Activated naive CD8-positive, alpha-beta T cell treated with anti-CD3 and anti-CD28 coated beads for 36 hours (primary cell): Measurements from ENCODE around the gene CYP11A1. TPM values are rescaled to one million over a fixed set of nuclear protein-coding genes. Genes with fewer than 3 reads are reported as not detected.

Source experiments
- DNase-seq: peaks from one replicate; pipeline ENCODE4 v3.0.0; 2021
- H3K27ac Mint-ChIP-seq: one replicate; pipeline ENCODE4 v1.8.0; 2022; ENCODE audit warnings: mild to moderate bottlenecking, moderate library complexity, mixed read lengths
- H3K27me3 Mint-ChIP-seq: one replicate; pipeline ENCODE4 v1.8.0; 2022; ENCODE audit warnings: mild to moderate bottlenecking, mixed read lengths
- H3K36me3 Mint-ChIP-seq: one replicate; pipeline ENCODE4 v1.8.0; 2021; ENCODE audit warnings: mild to moderate bottlenecking, mixed read lengths
- H3K4me1 Mint-ChIP-seq: one replicate; pipeline ENCODE4 v1.8.0; 2021; ENCODE audit warnings: mixed read lengths
- H3K4me3 Mint-ChIP-seq: one replicate; pipeline ENCODE4 v1.8.0; 2022; ENCODE audit warnings: mild to moderate bottlenecking, moderate library complexity, mixed read lengths
- H3K9me3 Mint-ChIP-seq: one replicate; pipeline ENCODE4 v1.8.0; 2022; ENCODE audit warnings: mixed read lengths
- total RNA-seq, 2 experiments: library from RNA; stranded (reverse); gene quantifications; one replicate each; pipeline ENCODE4 v1.2.3, GENCODE V29; 2021

CYP11A1 gene
- total RNA-seq: under 1 TPM; 0.30 to 0.31 TPM

DNA sequence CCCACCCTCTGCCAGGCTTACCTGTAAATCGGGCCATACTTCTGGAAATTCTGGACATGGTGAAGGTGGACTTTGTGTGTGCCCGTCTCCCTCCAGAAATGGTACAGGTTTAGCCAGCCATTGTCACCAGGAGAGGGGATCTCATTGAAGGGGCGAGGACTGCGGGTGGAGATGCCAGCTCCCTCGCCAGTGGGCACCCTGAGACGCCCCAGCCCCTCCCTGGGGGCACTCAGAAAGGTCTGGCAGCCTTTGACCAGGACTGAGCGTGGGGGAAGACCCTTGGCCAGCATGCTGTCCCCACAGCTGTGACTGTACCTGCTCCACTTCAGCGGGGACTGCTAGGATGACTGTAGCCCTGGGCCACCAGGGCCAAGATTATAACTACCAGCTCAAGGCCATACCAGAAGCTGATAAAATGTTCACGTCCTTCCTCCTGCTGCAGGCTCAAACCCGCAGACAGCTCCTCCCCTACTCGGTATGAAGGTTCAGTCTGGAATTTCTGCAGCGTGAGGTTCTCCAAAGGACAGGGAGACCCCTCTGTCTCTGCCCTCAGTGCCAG is at the start of gene CYP11A1:
Gene CYP11A1 (minus strand): TSS at position 351 of the 559 bp plus-strand sequence. CDS start 61 bp downstream, at position 290.
- no peak within 1 kb of the TSS for H3K27ac Mint-ChIP-seq
- H3K36me3 Mint-ChIP-seq: no peaks in the 10 kb centered on the region
- peaks cover 3% of the 10 kb centered on the region for H3K4me1 Mint-ChIP-seq
- H3K9me3 Mint-ChIP-seq: no peaks in the 10 kb centered on the region
- DNase-seq: no peak
- H3K27me3 Mint-ChIP-seq: peaks cover 43% of the 10 kb centered on the region
- peak within 1 kb of the TSS; percentile 50 for H3K4me3 Mint-ChIP-seq

DNA sequence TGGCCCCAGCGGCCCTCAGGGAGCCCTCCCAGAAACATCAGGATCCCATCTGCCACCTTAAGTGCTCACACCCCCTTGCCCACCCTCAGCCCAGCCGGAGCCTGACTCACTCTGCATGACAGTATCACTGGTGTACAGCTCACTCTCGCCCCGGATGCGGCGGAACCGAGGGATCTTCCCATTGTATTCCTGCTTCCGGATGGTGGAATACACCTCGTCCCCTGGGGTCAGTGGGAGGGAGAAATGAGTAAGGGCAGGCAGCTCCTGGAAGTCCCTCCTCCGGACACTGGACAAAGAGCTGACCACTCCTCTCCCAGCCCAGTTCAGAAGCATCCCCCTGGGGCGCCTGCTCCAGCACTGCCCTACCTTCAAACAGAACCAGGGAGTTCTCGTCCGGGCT is 49.8 kb upstream of the CYP11A1 start:
- Mint-ChIP-seq H3K4me1 (peaks cover 40% of the 10 kb centered on the region), H3K27me3 (no peaks in the 10 kb centered on the region), H3K4me3 (no peak overlapping the region), H3K9me3 (no peaks in the 10 kb centered on the region), H3K27ac (peak overlapping the region; percentile 49), H3K36me3 (peaks cover 33% of the 10 kb centered on the region)
- no peak for DNase-seq

DNA sequence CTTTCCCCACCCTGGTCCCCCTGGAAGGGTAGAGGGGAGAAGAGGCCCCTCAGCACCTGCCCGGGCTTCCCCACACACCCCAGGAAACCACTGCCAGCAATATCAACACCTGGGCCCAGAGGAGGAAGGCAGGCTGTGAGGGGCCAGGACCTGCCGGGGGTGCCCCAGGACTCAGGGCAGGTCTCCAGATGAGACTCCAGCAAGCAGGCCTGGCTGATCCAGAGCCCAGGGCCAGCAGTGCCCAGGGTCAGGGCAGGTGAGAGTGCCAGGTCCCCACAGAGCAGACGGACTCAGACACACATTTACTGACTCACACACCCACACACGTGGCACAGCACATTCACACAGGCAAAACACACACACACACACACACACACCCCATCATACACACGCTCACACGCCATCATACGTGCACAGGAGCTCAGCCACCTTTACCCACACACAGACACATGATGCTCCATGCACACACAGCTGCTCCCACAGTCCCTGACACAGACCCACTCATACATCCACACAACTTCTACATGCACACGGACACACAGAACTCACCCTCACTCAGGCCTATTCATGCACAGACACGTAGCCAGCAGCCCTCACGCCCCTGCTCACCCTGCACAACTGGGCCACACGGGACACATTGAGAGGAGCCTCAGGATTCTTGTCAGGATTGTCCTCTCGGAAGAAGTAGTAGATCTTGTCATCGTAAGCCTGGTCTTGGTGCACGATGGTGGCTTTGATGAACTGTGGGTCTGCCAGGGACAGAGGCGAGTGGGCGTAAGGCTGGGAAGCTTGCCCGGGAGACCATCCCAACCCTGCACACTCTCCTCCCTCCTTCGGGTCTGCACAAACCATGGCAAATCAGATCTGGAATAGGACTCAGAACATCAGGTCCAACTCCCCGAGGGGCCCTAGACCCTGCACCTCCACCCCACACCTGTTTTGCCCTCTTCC is 48.8 kb upstream of the CYP11A1 start:
- no peaks in the 10 kb centered on the region for H3K27me3 Mint-ChIP-seq
- no peaks in the 10 kb centered on the region for H3K9me3 Mint-ChIP-seq
- peaks cover 31% of the 10 kb centered on the region for H3K4me1 Mint-ChIP-seq
- DNase-seq: no peak
- H3K27ac Mint-ChIP-seq: peak overlapping the region; percentile 49
- H3K36me3 Mint-ChIP-seq: peaks cover 40% of the 10 kb centered on the region
- H3K4me3 Mint-ChIP-seq: no peak overlapping the region

DNA sequence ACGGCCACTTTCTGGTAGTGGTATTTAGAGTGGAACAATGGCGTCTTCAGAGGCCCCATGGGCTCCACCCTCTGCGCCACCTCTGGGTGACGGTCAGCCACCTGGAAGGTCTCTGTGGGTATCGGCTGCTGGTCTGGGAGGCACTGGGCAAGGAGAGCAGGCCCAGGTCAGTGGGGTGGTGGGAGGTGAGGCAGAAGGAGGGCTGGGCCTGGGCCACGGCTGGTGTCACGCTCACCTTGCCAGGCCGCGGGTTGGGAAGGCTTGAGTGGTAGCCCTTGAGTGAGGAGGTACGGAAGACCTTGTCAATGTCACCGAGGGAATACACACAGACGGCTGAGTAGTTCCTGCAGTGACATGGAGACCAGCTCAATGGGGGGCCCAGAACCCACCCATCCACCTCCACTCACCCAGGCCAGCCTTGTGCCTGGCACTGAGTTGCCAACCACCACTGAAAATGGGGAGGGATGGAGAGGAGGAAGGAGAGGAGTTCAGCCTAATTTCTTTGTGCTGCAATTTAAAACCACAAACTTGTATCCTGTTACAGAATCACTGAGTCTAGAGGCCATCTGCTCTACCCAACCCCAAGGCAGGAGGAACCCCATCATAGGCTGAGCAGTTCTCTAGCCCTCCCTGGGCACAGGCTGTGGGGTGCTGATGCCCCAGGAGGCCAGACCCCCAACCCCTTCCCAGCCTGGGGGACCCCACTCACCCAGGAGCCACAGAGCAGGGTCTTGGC is 47.3 kb upstream of the CYP11A1 start:
- H3K4me3 Mint-ChIP-seq: no peak overlapping the region
- peak overlapping the region; percentile 3 for H3K27ac Mint-ChIP-seq
- no peaks in the 10 kb centered on the region for H3K9me3 Mint-ChIP-seq
- DNase-seq: no peak
- H3K4me1 Mint-ChIP-seq: peaks cover 18% of the 10 kb centered on the region
- H3K27me3 Mint-ChIP-seq: no peaks in the 10 kb centered on the region
- peaks cover 37% of the 10 kb centered on the region for H3K36me3 Mint-ChIP-seq

DNA sequence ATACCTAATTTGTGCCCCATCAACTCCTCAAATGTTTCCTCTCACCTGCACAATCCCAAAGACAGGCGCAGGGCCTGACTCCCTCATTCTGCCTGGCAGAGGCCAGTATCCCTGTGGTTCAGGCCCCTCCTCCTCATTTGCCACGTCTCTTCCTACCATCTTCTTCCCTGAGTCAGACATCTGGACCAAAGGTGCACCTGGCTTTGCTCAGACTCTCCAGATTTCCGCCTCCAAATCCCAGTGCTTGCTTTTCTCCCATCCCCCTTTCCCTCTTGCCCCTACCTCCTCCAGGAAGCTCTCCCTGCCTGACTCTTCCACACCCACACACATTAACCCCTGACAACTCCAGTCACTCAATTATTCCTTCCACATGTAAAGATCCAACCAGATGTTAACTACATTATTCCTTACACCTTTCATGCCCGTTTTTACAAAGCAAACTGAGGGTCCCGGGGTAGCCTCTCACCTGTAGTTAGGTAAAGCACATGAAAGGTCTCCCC is 46.7 kb upstream of the CYP11A1 start:
- no peaks in the 10 kb centered on the region for H3K9me3 Mint-ChIP-seq
- no peak overlapping the region for H3K4me3 Mint-ChIP-seq
- DNase-seq: no peak
- H3K27me3 Mint-ChIP-seq: no peaks in the 10 kb centered on the region
- H3K27ac Mint-ChIP-seq: no peak overlapping the region
- H3K36me3 Mint-ChIP-seq: peaks cover 37% of the 10 kb centered on the region
- H3K4me1 Mint-ChIP-seq: peaks cover 15% of the 10 kb centered on the region

DNA sequence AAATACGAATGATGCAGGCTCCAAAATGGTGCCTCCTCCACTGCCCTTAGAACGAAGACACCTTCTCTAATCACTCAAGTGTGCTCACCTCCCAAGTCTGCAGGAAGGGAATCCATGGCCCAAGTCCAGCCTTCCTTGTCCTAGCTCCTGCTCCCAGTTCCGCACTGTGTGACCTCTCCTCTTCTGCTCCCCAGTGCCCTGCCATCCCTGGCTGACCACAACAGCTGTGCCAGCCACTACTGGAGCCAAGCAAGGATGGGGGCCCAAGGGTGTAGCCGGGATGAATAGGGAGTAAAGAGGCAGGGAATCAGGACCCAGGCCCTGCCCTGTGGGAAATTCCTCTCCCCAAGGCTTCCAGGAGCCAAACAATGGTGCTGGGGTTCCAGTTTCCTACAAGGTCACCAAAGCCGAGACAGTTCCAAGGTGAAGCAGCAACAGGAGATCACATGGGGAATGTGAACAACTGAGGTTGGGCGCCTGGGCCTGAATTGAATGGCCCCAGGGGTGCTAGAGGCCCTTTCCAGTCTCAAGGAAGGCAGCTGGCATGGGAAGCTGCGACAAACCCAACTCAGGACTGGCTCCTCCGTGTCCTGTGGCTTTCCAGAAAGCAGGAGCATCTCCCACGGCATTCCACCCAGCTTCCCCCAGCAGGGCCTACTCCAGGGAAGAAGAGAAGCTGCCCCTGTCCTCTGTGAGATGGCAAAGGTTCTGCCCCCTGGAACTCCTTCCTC is 46.1 kb upstream of the CYP11A1 start:
- H3K27ac Mint-ChIP-seq: peak overlapping the region; percentile 63
- peaks cover 37% of the 10 kb centered on the region for H3K36me3 Mint-ChIP-seq
- no peaks in the 10 kb centered on the region for H3K9me3 Mint-ChIP-seq
- peaks cover 12% of the 10 kb centered on the region for H3K4me1 Mint-ChIP-seq
- no peak for DNase-seq
- no peak overlapping the region for H3K4me3 Mint-ChIP-seq
- no peaks in the 10 kb centered on the region for H3K27me3 Mint-ChIP-seq

DNA sequence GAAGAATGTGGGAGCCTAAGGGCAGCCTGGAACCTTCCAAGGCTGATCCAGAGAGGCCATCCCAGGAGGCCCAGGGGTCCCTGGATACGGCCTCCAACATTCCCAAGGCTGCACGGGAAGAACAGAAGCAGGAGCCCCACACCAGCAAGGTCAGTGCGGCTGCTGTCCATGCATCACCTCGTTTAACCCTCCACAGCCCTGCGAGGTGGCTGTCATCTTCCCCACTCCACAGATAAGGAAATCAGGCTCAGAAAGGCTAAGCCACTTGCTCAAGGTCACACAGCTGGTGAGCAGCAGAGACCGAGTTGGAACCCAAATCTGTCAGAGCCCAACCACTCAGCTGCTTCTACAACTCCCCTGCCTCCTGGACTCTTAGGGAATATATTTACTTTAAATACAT is 44.7 kb upstream of the CYP11A1 start:
- Mint-ChIP-seq H3K36me3 (peaks cover 30% of the 10 kb centered on the region), H3K4me1 (peaks cover 15% of the 10 kb centered on the region), H3K4me3 (no peak overlapping the region), H3K9me3 (no peaks in the 10 kb centered on the region), H3K27ac (no peak overlapping the region), H3K27me3 (no peaks in the 10 kb centered on the region)
- DNase-seq: no peak

DNA sequence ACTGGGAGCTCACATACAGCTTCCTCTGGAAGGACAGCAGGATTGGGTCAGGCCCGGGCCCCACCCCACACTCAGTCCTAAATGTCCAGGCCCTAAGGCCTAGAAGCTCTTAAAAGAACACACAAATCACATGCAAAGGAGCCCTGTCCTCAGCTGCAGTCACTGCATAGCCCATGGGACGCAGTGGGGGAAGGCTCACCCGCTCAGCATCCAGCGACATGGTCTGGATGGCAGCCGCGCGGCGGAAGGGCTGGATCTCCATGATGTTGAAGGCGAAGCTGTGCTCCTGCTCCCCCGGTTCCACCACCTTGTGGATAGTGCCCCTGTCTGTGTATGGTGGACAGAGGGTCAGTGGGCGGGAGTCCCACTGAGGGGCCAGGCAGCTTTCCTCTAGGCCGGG is 44.2 kb upstream of the CYP11A1 start:
- H3K36me3 Mint-ChIP-seq: peaks cover 28% of the 10 kb centered on the region
- H3K27me3 Mint-ChIP-seq: no peaks in the 10 kb centered on the region
- H3K27ac Mint-ChIP-seq: no peak overlapping the region
- no peak for DNase-seq
- H3K4me3 Mint-ChIP-seq: no peak overlapping the region
- H3K9me3 Mint-ChIP-seq: no peaks in the 10 kb centered on the region
- H3K4me1 Mint-ChIP-seq: peaks cover 15% of the 10 kb centered on the region

DNA sequence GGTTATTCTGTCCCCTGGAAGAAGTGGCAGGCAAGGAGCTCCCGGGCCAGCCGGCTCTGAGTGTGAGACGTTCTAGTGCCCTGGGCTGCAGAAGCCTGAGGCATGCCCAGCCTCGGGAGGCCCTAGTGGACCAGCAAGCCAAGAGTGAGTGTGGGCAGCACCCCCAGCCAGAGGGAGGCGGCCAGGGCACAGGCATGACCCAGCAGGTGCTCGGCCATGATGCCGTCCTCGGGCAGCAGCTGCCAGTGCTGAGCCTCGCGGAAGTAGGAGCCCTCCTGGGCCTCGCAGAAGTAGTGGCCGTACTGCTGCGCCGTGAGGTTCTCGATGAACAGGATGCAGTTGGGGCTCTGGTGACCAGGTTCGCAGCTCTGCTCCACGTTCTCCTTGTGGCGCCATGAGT is 43.1 kb upstream of the CYP11A1 start:
- H3K27ac Mint-ChIP-seq: no peak overlapping the region
- no peaks in the 10 kb centered on the region for H3K27me3 Mint-ChIP-seq
- DNase-seq: no peak
- H3K9me3 Mint-ChIP-seq: no peaks in the 10 kb centered on the region
- H3K4me3 Mint-ChIP-seq: no peak overlapping the region
- H3K36me3 Mint-ChIP-seq: peaks cover 19% of the 10 kb centered on the region
- peaks cover 15% of the 10 kb centered on the region for H3K4me1 Mint-ChIP-seq

DNA sequence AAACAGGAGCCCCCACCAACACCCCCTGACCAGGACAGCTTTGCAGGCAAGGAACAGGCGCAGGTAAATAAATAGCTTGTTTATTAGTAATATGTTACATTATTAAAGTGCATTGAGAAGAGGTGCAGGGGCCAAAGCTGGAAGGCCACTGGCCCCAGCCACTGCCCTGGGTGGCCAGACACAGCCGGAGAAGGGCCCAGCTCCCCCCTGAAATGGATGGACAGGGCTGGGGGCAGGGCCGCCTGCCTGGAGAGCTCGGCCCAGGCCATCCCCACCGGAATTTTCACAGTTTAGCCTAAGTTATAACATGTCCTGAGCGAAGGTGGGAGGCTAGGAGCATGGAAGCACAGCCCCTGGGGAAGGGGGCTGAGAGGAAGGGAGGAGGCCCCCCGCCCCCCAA is 41.8 kb upstream of the CYP11A1 start:
- H3K36me3 Mint-ChIP-seq: peaks cover 18% of the 10 kb centered on the region

DNA sequence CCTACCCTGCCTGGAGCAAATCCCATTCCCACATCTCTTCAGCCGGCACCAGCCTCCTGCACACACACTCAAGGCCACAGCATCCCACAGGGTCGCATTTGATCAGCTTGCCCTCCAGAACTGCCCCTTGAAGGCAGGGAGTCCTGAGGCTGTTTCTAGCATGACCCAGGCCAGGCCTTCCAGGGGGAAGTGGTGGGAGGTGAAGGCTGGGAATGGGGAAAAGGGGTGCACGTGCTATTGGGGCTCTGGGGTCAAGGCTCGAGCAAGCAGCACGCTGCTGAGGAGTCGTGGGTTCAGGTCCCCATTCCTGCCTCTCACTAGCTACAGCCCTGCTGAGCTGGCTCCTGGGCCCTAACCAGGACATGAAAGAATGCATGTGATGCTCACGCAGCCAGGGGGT is 41.4 kb upstream of the CYP11A1 start:
- Mint-ChIP-seq H3K27me3 (no peaks in the 10 kb centered on the region), H3K36me3 (peaks cover 20% of the 10 kb centered on the region), H3K4me3 (no peak overlapping the region), H3K27ac (peak overlapping the region; percentile 2), H3K4me1 (peaks cover 20% of the 10 kb centered on the region), H3K9me3 (no peaks in the 10 kb centered on the region)
- no peak for DNase-seq

More for the DNA sequence above, 41.8 kb upstream of the CYP11A1 start:
- peaks cover 16% of the 10 kb centered on the region for H3K4me1 Mint-ChIP-seq
- DNase-seq: no peak
- no peak overlapping the region for H3K4me3 Mint-ChIP-seq
- H3K9me3 Mint-ChIP-seq: no peaks in the 10 kb centered on the region
- H3K27ac Mint-ChIP-seq: no peak overlapping the region
- no peaks in the 10 kb centered on the region for H3K27me3 Mint-ChIP-seq

DNA sequence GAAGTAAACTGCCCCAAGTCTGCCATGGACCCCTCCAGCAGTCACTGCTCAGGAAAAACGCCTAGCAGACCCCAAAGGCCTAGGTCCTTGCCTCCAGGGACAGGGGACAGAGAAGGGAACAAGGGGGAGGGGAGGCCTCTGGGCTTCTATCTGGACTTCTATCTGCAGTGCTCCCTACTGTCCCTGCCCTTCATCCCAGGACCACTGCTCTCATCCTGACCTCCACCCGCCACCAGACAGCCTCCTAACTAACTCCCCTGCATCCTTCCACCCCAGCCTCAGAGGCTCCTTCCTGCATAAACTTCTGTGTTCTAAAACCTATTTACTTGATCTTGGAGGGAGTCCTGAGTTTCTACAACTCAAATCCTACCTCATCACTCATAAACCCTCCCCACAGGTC is 40.9 kb upstream of the CYP11A1 start:
- Mint-ChIP-seq H3K4me3 (no peak overlapping the region), H3K27me3 (no peaks in the 10 kb centered on the region), H3K4me1 (peaks cover 24% of the 10 kb centered on the region), H3K27ac (peak overlapping the region; percentile 2), H3K36me3 (peaks cover 20% of the 10 kb centered on the region), H3K9me3 (no peaks in the 10 kb centered on the region)
- no peak for DNase-seq

DNA sequence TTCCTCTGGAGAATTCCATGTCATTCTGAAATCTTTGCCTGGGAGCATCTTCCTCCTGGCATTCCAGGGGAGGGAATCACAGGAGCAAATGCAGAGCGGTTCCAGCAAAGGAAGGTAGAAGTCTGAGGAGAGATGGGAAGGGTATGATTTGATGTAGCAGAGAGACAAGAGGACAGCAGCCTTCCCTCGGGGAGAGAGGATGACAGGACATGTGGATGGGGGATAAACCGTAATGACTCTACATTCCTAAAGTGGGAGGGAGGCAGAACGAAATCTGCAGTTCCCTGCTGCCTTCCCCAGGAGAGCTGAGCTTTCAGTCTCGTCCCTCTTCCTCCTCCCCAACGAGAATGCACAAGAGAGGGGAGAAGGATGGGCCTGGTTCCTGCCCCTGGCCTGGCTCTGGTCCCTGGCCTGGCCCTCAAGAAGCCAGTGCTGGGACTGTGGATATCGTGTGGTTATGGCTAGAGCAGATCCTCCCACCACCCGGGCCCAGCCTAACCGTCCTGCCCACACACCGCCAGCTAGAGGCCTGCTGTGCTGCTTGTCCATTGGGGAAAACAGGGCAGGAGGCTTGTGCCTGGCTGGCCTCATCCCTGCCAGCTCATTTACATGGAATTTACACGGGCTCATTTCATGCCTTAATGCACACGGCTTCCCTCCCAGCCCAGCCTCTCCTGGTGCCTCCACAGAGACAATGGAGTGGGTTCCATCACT is 39.7 kb upstream of the CYP11A1 start:
- DNase-seq: no peak
- peak overlapping the region; percentile 79 for H3K27ac Mint-ChIP-seq
- H3K4me1 Mint-ChIP-seq: peaks cover 37% of the 10 kb centered on the region
- no peaks in the 10 kb centered on the region for H3K9me3 Mint-ChIP-seq
- H3K27me3 Mint-ChIP-seq: no peaks in the 10 kb centered on the region
- no peak overlapping the region for H3K4me3 Mint-ChIP-seq
- peaks cover 17% of the 10 kb centered on the region for H3K36me3 Mint-ChIP-seq

DNA sequence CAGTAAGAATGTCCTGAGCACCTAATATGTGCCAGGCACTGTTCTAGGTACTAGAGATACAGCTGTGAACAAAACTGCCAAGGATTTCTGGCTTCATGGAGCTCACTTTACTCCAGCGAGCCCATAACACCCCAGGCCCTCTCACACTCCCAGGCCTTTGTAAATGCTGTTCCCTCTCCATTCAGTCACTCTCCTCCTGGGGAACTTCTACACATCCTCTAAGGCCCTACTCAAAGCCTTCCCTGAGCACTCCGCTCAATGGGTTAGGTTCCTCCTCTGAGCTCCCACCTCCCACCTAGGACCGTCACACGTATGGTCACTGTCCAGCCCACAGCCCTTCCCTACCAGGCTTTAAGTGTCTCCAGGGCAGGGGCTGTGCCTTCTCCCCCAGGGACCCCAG is 39.1 kb upstream of the CYP11A1 start:
- Mint-ChIP-seq H3K9me3 (no peaks in the 10 kb centered on the region), H3K27ac (peak overlapping the region; percentile 3), H3K27me3 (no peaks in the 10 kb centered on the region), H3K4me1 (peaks cover 43% of the 10 kb centered on the region), H3K36me3 (peaks cover 12% of the 10 kb centered on the region), H3K4me3 (no peak overlapping the region)
- DNase-seq: no peak
